HG02870 (cell line): ENCODE results near the gene ARHGAP27.

ENCODE experiments used
- ATAC-seq: cut with Tn5 transposase; IDR thresholded peaks from one replicate; pipeline ENCODE4 v1.9.1; 2021; ENCODE audit warnings: mild to moderate bottlenecking, moderate library complexity; ENCODE audit not compliant: unreplicated experiment

The ARHGAP27 gene

GRCh38 chr17:45386178-45386577 lies 46.5 kb downstream of the ARHGAP27 start:
- ATAC-seq = no peak

- ATAC-seq = peak; percentile 50
Measured at GRCh38 chr17:45385331-45385997, 47.2 kb downstream of the ARHGAP27 start.

DNA sequence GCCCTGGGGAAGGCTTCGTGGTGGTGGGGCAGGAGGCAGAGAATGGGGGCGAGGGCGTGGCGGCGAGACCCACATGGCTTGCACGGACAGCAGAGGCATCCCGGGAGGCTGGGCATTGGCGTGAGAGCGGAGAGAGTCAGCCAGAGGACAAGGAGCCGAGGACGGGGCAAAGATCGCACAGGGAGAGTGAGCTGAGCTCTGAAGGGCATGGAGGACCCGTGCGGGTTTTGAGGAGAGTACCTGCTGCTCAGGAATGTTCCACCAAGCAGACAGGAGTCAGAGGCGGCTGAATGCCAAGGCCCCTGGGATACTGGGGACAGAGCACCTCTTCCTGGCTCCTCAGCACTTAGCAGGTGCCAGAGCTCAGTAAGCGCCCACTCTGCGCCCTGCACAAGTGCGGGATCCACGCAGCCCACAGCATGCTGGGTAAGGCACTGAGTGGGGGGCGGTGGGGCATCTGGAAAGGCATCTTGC lies 47.8 kb downstream of the ARHGAP27 start:
- no peak for ATAC-seq

DNA sequence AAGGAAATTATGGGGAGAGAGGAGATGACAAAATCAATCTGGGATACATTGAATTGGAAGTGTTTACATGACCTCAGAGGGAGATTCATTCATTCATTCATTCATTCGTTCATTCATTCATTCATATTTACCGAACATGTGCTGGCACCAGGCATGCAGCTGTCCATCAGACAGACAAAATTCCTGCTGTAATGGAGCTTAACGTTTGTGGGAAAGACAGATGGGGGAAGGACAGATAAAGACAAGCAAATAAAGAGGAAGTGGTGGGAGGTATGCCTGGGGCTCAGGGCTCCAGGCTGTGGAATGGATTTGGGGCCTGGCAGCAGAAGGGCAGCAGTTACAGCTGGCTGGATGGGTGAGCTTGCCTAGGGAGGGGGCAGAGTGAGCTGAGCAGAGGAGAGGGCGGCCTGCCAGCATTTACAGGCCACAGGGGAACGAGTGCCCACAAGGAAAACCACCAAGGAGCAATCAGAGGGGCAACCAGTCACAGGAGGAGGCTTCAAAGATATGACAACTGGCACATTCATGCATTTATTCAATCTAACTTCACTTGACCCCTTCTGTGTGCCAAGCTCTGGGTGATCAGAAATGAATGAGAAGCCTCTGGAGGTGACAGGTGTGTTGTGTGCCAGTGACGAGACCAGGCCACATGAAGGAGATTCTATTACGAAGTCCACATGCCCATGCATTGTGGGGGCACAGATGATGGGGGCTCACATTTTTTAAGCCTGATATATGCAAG lies 48.5 kb downstream of the ARHGAP27 start:
- no peak for ATAC-seq

DNA sequence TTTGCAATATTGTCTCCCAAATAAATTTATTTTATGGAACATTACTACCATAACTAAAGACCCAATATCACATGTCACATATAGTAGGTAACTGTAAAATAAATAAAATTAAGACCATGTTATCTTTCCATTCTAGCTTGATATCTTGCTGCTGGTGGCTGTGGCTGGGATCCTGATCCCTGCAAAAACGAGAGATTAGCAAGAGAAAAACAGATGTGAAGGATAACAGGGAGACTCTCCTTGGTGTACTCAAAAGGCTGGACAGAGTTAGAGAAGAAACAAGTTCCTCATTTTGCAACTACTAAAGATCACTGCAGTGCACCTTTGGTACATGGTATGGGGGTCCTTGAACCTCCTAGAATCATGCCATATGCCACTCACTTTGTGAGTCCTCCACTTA lies 49.7 kb downstream of the ARHGAP27 start:
- no peak for ATAC-seq

DNA sequence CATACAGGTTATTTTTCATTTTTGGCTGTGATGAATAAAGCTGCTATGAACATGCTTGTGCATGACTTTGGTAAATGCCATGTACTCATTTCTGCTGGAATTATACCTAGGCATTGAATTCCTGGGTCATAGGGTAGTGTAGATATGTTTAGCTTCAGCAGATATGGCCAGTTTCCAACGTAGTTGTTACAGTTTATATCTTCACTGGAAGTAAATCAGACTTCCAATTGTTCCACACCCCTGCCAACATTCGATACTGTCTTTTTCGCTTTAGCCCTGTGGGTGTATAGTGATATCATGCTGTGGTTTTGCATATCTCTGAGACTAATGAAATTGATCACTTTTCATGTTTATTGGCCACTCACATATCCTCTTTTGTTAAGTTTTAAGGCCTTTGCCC lies 50.4 kb downstream of the ARHGAP27 start:
- no peak for ATAC-seq

GRCh38 chr17:45380991-45381390 lies 51.7 kb downstream of the ARHGAP27 start:
- no peak for ATAC-seq

DNA sequence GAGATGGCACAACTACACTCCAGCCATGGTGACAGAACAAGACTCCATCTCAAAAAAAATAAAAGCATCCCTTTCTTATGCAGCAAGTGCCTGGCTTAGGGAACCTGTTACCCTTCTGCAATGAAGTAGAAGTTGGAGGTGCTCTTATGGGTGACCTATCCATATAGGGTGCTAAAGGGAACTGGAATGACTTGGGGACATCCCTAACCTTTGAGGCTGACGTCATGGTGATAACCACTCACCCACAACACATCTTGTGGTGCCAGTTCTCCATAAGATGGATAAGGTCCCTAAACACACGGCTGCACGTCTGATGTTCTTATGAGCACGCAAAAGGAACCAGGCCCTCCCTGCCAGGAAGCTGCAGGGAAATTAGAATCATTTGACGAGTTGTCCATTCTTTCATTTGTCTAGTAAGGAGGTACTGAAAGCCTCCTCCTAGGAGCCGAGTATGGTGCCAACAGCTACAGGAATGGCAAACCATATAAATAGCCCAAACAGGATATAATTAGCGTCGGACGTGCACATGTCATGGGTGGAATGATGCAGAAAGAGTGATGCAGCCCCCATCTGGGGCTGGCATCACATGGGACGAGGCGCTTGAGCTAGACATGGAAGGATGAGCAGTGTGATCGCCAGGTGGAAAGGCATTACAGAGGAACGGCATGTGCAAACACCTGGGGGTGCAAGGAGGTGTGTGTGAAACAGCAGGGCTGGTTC lies 52.5 kb downstream of the ARHGAP27 start:
- ATAC-seq = no peak

GRCh38 chr17:45377401-45377800 lies 55.3 kb downstream of the ARHGAP27 start:
- no peak for ATAC-seq

- ATAC-seq = no peak
Measured at GRCh38 chr17:45376171-45377005, 56.3 kb downstream of the ARHGAP27 start.

DNA sequence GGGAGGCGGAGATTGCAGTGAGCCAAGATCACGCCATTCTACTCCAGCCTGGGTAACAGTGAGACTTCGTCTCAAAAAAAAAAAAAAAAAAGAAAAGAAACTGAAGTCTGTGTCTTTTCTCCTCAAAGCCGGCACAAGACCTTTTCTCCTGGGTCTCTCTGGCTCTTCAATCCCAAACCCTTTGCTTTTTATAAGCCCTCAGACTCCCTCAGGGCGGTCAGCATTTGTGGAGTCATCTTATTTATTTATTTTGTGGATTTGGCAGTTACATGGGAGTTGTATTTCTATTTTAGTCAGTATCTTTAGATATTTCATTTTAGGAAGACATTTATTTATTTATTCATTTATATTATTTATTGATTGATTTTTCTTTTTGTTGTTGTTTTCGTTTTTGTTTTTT lies 58.2 kb downstream of the ARHGAP27 start:
- ATAC-seq = no peak

- no peak for ATAC-seq
Measured at GRCh38 chr17:45372325-45372869, 60.3 kb downstream of the ARHGAP27 start.

DNA sequence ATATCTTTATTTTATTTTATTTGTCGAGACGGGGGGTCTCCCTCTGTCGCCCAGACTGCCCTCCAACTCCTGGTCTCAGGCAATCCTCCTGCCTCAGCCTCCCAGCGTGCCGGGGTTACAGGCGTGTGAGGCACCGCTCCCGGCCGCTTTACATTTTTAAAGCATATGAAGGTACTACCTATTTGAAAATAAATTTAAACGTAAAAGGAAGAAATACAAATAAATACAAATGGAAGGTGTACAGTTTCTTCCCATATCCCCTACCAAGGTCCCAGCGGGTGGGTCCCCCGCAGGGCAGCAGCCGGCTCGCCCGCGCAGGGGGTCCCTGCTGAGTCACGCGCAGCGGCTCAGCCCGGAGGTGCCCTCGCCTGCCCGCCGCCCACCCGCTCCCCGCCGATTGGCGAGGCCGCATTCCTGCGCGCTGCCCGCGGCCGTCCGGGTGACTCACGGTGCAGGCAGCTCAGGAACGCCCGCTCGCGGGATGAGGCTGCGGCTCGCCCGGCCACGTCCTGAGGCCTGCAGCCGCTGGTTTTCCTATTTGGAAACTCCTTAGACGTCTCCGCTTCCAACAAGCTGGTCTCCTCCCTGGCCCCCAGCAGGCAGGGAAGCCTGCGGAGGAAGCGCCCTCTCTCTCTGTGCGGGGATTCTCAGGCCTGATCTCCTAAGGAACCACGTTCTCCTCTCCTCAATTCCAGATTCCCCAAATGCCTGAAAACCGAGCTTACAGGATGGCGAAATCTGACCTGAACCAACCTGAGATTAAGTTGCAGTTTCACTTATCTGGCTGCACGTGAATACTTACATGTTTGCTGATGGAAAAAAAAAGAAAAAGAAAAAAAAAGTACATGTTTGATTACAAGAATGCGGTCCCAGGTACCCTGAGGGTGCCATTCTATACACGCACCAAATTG lies 61.0 kb downstream of the ARHGAP27 start:
- no peak for ATAC-seq

DNA sequence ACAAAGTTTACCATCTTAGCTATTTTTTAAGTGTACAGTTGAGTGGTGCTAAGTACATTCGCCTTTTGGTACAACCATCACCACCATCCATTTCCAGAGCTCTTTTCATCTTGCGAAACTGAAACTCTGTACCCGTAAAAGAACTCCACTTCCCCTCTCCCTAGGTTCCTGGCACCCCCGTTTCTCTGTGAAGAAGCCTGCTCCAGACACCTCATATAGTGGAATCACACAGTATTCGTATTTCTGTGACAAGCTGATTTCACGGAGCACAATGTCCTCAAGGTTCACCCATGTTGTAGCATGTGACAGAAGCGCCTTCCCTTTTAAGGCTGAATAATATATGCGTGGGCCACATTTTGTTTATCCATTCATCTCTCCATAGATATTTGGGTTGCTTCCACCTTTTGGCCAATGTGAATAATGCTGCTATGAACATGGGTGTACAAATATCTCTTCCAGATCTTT lies 61.7 kb downstream of the ARHGAP27 start:
- no peak for ATAC-seq

DNA sequence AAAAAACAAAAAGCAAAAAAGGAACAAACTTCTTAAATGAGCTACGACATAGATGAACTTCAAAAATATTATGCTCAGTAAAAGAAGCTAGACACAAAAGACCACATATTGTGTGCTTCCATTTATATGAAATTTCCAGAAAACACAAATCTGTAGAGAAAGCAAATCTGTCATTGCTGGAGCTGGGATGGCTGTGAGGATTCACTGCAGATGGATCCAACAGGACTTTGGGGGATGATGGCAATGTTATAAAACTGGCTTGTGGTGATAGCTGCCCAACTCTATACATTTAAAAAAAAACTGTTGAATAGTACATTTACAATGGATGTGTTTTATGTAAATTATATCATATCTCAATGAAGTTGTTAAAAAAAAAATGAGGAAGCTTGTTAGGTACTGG lies 63.2 kb downstream of the ARHGAP27 start:
- no peak for ATAC-seq

DNA sequence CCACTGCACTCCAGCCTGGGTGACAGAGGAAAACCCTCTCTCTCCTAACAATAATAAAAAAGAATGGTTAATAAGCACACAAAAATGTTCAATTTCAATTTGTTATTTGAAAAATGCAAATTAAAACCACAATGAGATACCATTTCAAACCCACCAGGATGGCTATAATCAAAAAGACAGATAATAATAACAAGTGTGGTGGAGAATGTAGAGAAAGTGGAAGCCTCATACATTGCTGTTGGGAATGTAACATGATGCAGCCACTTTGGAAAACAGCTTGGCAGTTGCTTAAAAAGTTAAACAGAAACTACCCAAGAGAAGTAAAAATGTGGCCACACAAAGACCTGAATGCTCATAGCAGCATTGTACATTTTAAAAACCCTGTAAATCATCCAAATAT lies 64.0 kb downstream of the ARHGAP27 start:
- no peak for ATAC-seq

DNA sequence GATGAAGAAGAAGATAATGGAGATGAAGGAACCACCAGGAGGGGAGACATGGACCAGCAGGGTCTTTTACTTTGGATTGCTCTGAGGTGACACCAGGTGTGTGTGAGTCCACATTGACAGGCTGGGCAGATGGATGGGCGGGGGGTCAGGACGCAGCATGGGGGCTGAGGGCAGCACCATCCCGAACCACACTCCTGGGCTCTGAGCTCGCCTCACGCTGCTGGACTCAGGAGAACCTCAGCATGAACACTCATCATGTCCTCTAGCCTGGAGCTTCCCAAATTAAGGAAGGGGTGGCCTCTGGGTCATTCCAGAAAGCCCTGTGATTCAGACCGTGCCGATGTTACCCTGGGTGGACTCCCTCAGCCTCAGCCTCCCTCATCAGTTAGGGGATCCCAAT lies 65.5 kb downstream of the ARHGAP27 start:
- ATAC-seq = no peak

DNA sequence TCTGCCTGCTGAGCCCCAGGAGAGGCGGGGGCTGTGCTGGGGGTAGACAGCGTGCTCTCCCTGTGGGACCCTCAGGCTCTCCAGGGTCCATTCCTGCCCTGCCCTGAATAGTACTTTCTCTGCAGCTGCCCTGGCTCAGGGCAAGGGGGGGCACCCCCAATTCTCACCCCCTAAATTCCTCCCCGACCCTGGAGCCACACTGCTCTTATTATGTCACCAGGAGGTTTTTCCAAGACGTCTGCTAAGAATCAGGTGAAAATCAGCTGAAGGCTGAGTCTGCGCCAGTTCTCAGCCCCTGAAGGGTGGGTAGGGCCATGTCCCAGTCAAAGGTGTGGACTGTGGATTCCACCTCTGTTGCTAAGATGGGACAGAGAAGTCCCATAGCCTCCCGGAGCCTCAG lies 66.0 kb downstream of the ARHGAP27 start:
- ATAC-seq = no peak

GRCh38 chr17:45366049-45366448 lies 66.6 kb downstream of the ARHGAP27 start:
- no peak for ATAC-seq
